Femur (tissue), 1 donor: ENCODE data around the gene MASP1.

Source experiments
- DNase-seq: peaks from one replicate; pipeline ENCODE4 v3.0.0-alpha.2; 2017

Gene MASP1

GRCh38 chr3:187292631-187293515 lies 1.3 kb upstream of the MASP1 start:
- no peak for DNase-seq

- DNase-seq, result no peak
These were observed 644 bp upstream of the MASP1 start for GRCh38 chr3:187292181-187292580.

- peak; percentile 39 for DNase-seq
These were observed 481 bp downstream of the MASP1 start for GRCh38 chr3:187291001-187291511.

GRCh38 chr3:187290503-187290902 lies 1.0 kb downstream of the MASP1 start:
- DNase-seq, result no peak

GRCh38 chr3:187288855-187289605 lies 2.5 kb downstream of the MASP1 start:
- DNase-seq, result no peak

- no peak for DNase-seq
These were observed 3.2 kb downstream of the MASP1 start for GRCh38 chr3:187288131-187288854.

GRCh38 chr3:187287256-187287655 lies 4.3 kb downstream of the MASP1 start:
- DNase-seq, result no peak

- no peak for DNase-seq
These were observed 5.0 kb downstream of the MASP1 start for GRCh38 chr3:187286467-187287059.

GRCh38 chr3:187281191-187281714 lies 10.3 kb downstream of the MASP1 start:
- no peak for DNase-seq

- DNase-seq, result no peak
These were observed 10.9 kb downstream of the MASP1 start for GRCh38 chr3:187280644-187281043.

GRCh38 chr3:187277129-187277462 lies 14.4 kb downstream of the MASP1 start:
- no peak for DNase-seq

GRCh38 chr3:187276397-187277128 lies 15.0 kb downstream of the MASP1 start:
- no peak for DNase-seq

GRCh38 chr3:187274977-187275338 lies 16.6 kb downstream of the MASP1 start:
- DNase-seq, result no peak

GRCh38 chr3:187274315-187274976 lies 17.1 kb downstream of the MASP1 start:
- DNase-seq, result no peak

- no peak for DNase-seq
These were observed 20.0 kb downstream of the MASP1 start for GRCh38 chr3:187271582-187271981.

- no peak for DNase-seq
These were observed 22.1 kb downstream of the MASP1 start for GRCh38 chr3:187269486-187269885.

GRCh38 chr3:187267306-187267705 lies 24.2 kb downstream of the MASP1 start:
- no peak for DNase-seq

- no peak for DNase-seq
These were observed 24.8 kb downstream of the MASP1 start for GRCh38 chr3:187266691-187267090.

- no peak for DNase-seq
These were observed 26.0 kb downstream of the MASP1 start for GRCh38 chr3:187265461-187265955.

GRCh38 chr3:187264911-187265310 lies 26.6 kb downstream of the MASP1 start:
- no peak for DNase-seq

GRCh38 chr3:187264021-187264420 lies 27.5 kb downstream of the MASP1 start:
- no peak for DNase-seq
